Posterior vena cava (tissue), 2 donors: ENCODE data around the gene LRRC7. TPM values are rescaled to one million over a fixed set of nuclear protein-coding genes. Genes with fewer than 3 reads are reported as not detected.

Experiments
- DNase-seq: peaks from one replicate; pipeline ENCODE4 v3.0.0-alpha.2; 2020; ENCODE audit warnings: low spot score
- intact Hi-C, 2 donors: fragments of 100-400 bp; cut with DNase I; formaldehyde crosslinking; loops; one replicate each; pipeline versions ENCODE4 v1.14.1 to v1.14.2; 2022 to 2023
- total RNA-seq, 2 donors: library from RNA; stranded (reverse); fragmentation: NEBNext Ultra II Directional; extraction: Animal tissue kit (Norgen Biotek cat#: 25700); gene quantifications; one replicate each; pipeline ENCODE4 v1.2.1, GENCODE V29; 2021
- donor health status: DM: yes; HTN: yes; CAD: no.
- donor health status: DM: yes; HTN: yes; CAD: no.

Gene LRRC7
- total RNA-seq, 2 donors from 2014 or later: 4.2 to 9.5 TPM

DNA sequence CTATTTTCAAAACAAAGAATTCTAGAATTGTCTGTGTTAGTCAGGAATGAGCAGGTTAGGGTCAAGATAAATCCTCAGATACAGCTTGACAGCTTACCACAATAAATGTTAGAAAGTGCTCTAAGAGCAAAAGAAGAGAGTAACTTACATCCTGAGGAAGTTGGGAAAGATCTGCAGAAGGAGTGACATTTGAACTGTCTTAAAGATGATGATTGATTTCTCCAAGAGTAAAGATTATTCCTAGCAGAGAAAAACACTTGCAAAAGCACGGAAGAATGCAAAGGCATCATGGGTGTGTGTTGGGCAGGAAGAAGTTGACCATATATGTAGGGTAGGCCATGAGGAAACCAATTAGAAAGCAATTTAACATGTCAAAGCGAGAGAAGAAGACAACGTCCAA lies 175.4 kb downstream of the LRRC7 start:
- intact Hi-C loops: no loop called here

DNA sequence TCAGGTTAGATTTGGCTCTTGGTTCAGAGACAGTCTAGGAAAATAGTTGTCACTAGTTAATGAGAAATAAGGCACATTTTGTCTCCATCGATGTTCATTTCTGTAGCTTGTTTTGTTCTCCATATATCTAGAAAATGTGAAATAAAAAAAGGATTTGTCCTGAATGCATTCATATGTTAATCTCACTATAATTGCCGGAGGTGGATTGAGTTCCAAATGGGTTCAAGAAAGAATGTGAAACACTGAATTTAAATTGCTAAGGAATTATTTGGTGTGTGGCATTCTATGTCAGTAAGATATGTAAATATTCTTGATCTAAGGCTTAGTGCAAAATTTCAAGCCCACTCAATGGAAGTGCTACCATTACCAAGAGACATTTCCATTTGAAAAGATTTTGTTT lies 176.7 kb downstream of the LRRC7 start:
- intact Hi-C loops: no loop called here
- no peak for DNase-seq

More for the DNA sequence above, 175.4 kb downstream of the LRRC7 start:
- DNase-seq: no peak

DNA sequence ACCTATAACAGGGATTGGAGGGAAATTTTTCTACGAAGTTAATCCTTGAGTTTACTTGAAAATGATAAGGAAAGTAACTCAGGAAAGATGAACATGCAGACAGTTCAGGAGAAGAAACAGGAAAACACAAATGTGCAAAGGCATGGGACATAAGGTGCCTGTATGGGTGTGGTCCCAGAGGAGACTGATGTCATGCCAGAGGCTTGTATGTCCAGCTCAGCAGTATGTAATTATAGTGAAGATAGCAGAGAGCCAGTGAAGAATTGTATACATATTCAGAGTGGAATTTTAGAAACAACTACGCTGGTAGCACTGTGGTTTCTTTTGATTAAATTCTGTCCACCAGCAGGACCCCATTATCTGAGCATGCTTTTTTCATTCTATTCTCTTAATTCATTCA lies 179.5 kb downstream of the LRRC7 start:
- intact Hi-C loops: no loop called here
- DNase-seq: no peak

DNA sequence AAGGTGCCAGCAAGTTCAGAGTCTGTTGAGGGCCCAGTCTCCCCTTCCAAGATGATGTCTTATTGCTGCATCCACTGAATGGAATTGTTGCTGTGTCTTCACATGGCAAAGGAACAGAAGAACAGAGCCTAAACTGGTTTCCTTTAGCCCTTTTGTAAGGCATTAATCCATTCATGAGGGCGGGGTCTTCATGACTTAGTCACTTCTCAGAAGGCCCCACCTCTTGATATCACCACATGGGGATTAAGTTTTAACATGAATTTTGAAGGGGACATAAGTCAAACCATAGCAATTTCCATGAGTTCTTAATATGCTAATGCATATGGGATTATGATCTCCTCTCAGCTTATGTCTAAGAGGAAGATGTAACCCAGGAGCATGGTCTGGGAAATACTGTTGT lies 182.9 kb downstream of the LRRC7 start:
- no peak for DNase-seq
- intact Hi-C loops: no loop called here

DNA sequence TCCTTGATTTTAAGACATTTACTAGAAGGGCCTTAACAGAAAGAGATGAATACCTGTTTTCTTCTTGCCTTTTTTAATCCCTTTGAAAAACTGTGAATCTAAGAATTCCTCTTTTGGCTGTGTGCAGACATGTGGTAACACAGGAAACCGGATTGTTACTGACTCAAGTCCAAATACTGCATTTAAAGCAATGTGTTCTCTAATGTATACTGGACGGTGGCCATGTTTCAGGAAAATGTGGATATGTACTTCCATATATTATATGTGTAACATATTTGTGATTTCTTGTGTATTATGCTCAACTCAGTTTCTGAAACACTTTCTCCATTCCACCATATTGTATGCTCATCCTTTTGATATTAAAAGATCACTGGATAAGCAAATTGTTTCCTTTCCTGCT lies 185.1 kb downstream of the LRRC7 start:
- intact Hi-C loops: no loop called here
- no peak for DNase-seq

DNA sequence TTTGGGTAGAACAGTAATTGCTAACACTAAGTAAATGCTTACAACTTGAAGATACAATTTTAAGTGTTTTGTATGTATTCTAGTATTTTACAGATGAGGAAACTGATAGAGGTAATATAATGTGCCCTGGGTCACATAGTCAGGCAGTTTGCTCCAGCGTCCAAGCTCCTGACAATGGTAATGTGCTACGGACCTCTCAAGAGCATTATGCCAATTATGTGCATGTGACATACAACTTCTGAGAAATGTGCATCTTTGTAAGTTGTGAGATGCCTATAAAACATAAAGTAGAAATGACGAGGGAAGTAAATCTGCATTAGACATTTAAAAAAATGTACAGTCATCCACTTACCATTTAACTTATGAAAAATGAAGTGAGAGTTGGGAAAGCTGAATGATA lies 186.8 kb downstream of the LRRC7 start:
- intact Hi-C loops: no loop called here
- no peak for DNase-seq

DNA sequence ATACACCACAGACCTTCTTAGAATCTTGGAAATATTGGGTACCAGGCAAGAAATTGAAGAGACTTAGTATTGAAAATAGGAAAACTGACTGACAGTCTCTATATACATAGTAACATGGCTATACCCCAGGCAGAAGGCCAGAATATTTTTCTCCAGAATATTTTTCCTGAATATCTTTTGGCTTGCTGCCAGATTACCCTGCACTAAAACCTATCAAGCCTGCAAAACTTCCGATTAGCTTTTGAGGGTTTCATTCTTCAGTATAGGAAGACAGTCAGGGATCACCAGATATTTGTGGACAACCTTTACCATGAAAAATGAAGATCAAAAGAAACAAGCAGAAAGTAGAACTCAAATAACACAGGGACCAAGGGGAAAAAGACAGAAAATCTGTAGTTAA lies 187.9 kb downstream of the LRRC7 start:
- intact Hi-C loops: no loop called here
- DNase-seq: no peak

DNA sequence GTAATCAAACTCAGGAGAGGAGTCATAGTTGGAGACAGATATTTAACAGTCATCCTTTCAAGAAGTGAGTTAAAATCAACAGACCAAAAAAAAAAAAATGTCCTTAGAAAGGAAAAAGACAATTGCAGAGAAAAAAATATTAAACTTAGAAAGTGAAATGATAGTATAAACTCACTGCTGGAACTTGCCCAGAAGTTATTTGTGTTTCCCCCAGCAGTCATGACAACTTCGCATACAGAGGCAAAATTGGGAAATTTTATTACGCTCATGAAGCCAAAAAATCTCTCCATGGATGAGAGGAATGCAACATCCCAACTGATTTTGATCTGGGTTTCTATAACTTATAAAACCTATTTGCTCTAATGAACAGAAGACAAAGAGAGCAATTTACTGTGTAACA lies 198.2 kb downstream of the LRRC7 start:
- intact Hi-C loops: no loop called here
- no peak for DNase-seq

DNA sequence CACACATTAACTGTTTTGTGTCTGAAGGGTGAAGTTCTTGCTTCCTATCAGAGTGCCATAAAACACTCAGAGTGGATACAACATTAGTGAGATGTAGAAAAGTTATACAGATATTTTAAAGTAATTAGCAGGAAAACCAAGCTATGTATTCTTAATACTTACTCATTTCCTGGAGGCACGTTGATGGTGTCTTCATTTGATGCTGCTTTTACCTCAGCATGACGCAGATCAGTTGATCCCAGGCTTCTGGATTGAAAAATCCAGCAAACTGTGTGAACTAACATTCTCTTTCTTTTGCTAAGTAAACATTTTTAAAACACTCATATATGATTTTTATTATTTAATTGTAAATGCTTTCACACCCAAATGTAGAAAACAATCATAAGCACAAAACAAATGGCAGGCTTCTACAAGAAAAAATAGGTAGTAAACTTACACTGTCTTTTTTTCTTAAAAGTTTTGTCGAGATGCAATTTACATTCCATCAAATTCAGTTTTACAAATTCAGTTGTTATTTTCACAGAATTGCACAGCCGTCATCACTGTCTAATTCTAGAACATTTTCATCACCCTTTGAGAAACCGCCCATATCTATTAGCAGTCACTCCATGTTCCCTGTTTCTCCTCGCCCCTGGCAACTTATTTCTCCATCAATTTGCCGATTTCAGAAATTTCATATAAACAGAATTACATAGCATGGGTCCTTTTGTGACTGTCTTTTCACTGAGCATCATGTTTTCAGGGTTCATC lies 198.9 kb downstream of the LRRC7 start:
- DNase-seq: no peak
- intact Hi-C loops: no loop called here

DNA sequence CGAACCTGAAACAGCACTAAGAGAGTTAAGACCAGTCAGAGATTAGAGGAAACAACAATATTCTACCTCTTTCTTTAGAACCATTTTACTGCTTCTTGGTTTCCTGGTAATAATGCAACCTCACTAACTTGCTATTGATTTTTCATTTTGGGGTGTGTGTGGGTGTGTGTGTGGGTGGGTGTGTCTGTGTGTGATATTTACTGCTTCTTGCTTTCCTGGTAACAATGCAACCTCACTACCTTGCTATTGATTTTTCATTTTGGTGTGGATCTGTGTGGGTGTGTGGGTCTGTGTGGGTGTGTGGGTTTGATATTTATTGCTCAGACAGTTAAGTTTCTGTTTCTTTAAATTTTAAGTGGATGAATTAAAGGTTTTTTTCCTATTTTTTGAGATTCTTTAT lies 208.8 kb downstream of the LRRC7 start:
- intact Hi-C loops: no loop called here
- DNase-seq: no peak

DNA sequence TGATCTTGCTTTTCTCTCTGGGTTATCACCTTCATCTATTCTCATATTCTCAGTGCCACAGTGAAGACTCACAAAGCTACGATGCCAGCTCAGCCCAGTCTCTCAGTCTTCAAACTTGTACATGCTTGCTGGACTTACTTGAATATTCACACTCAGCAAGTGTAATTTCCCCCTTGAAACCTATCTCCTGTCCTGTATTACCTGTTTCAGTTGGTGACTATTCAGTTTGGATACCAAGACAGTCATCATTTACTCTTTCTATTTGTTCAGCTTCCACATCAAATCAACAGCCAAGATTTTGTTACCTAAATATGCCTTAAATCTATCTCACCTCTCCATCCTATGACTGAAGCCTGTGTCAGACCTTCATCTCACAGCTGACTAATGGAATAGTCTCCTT lies 209.7 kb downstream of the LRRC7 start:
- no peak for DNase-seq
- intact Hi-C loops: no loop called here

DNA sequence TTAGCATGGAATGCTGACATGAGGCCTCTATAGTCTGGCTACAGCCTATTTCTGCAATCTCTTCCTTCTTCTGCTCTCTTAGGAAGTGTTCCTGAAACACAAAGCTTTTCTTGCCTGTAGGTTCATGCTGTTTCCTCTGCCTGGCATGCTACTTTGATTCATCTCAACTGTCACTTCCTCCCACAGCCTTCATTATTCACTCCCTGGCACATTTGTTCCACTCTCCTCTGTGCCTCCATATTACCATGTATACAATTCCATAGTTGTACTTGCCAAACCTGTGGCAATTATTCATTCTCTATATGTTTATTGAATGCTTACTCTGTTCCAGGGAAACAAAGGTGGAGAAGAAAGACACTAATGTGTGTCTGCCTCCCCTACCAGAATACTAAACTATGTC lies 210.2 kb downstream of the LRRC7 start:
- intact Hi-C loops: no loop called here
- DNase-seq: no peak

DNA sequence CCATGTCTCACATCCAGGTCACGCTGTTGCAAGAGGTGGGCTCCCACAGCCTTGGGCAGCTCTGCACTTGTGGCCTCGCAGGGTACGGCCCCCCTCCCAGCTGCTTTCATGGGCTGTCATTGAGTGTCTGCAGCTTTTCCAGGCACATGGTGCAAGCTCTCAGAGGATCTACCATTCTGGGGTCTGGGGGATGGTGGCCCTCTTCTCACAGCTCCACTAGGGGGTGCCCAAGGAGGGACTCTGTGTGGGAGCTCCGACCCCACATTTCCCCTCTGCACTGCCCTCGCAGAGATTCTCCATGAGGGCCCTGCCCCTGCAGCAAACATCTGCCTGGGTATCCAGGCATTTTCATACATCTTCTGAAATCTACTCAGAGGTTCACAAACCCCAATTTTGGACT lies 219.4 kb downstream of the LRRC7 start:
- intact Hi-C loops: no loop called here

DNA sequence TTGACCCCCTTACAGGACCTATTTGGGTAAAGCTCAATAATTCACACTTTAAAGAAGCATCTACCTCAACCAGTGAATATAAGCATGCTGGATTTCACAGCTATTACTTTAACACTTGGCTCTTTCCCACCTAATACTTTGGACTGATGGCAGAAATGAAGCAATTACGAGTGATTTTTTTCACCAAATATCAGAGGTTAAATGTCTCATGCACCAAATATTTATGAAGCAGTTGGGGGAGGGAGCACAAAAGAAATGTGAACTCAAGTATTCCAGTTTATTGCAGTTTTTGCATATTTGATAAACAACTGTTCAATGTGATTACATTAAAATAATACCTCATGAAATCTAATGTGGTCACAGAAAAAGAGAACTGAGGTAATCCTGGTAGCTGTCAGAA lies 223.6 kb downstream of the LRRC7 start:
- intact Hi-C loops: no loop called here
- DNase-seq: no peak

More for the DNA sequence above, 219.4 kb downstream of the LRRC7 start:
- DNase-seq: no peak

DNA sequence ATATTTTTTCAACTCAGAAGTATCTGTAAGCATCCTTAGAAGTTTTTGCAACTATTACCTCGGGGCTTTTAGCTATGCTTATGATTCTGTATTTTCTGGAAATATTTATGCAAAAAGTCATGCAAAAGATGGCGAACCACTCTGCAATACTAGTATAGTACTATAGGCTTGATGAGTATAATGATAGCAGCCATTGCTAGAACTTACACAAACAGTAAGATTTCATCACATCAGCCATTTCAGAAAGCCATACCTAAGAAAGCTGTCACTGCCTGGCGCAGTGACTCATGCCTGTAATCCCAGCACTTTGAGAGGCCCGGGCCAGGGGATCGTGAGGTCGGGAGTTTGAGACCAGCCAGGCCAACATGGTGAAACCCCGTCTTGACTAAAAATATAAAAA lies 227.1 kb downstream of the LRRC7 start:
- DNase-seq: no peak
- intact Hi-C loops: no loop called here

DNA sequence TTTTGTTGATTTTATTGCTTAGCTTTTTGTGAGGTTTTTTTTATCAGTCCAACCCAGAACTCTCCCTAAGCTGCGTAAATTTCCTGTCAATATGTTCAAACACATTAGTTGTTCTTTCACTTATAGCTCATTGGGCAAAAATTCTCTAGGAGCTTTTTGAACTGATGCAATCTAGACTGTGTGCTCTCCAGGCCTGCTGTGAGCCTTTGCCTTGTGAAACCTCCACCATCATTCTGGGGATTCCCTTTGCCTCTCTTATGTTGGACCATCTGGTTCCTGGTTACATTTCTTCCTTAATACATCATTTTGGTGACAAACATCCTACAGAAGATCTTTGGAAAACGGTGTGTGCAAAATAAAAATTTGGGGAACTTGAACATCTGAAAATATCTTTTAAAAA lies 247.2 kb downstream of the LRRC7 start:
- intact Hi-C loops: no loop called here
- DNase-seq: no peak

DNA sequence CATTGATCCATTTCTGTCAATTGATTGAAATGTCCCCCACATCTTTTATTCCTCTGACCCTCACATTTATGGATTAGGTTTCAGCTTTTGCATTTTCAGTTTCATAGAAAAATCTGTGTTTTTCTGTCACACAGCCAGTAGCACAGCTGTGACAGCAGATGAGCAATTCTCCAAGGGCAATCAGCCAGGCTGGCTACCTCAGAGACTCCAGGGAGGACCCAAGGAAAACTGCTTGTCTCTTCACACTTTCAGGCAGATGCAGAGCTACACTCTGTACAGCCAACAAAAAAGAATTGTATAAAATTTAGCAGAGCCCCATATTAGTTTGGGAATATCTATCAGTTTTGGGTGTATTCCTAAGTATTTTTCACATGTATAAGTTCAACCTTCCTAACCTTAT lies 257.2 kb downstream of the LRRC7 start:
- DNase-seq: peak; percentile 59
- intact Hi-C loops: no loop called here

DNA sequence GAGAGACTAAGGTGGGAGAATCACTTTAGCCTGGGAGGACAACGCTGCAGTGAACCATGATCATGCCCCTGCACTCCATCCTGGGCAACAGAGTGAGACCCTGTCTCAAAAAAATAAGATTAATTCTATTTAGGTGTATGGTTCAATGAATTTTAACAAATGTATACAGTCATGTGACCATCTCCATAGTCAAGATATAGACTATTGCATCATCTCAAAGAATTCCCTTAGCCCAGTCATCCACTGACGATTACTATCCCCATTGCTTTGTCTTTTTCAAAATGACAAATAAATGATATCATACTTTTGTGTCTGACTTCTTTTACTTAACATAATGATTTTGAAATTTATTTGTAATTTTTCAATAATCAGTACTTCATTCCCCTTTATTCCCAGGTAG lies 260.0 kb downstream of the LRRC7 start:
- no peak for DNase-seq
- intact Hi-C loops: no loop called here

DNA sequence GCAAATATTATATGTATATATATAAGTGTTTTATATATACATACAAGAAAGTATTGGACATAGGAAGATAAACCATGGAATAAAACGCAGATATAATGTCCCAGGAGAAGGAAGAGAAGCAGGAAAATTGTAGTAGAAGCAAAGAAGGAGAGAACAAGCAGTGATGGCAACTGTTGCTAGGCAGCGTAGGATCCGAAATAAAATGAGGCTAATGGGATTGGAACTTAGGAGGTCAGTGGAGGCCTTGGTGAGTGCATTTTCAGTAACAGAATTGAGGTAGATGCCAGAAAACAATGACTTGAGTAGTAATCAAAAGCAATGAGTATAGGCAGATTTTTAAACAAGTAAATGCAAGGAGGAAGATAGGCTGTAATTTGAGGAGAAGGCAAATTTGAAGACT lies 265.8 kb downstream of the LRRC7 start:
- intact Hi-C loops: no loop called here

DNA sequence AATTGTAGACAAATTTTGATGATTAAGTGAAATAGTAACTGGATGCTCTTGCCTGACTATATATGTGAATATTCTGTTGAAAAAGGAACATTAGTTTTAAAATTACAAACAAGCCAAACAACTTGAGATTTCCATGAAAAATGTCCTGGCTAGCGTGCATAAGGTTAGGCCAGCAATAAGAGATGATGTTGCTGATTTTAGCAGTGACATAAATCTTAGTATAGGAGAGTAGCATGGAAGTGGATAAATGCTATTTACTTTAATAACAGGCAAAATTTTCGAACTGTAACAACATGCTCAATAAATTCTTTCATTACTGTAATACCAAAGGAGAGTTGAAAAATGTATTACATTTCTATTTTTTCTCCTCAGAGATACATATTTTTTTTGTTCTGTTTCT lies 266.6 kb downstream of the LRRC7 start:
- intact Hi-C loops: no loop called here
- no peak for DNase-seq

More for the DNA sequence above, 265.8 kb downstream of the LRRC7 start:
- no peak for DNase-seq

DNA sequence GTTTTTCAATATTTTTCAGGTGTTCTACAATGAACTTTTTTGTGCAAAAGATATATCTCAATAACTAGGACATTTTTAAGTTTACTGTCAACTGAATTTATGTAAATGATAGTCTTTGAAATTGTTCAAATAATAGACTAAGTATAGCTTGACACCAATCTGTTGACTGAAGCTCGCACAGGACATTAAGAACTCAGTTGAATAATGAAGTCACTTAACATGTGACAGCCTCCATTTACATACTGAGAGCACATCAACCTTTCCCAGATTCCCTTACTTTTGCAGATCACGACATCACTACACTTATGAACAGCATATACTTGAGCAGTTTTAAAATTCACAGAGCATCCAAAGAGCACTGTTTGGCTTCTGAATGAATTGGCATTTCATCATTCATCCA lies 268.2 kb downstream of the LRRC7 start:
- no peak for DNase-seq
- intact Hi-C loops: no loop called here
